ENCODE measurements around the gene DYDC2.
A peak's percentile ranks its signal among the peaks of the same experiment; 100 is the strongest.
"Not testable (repeated sequence)": the region's sequence is repeated elsewhere in the genome, so short reads cannot be mapped to it uniquely, and the experiment has no call there.

Gene DYDC2

DNA sequence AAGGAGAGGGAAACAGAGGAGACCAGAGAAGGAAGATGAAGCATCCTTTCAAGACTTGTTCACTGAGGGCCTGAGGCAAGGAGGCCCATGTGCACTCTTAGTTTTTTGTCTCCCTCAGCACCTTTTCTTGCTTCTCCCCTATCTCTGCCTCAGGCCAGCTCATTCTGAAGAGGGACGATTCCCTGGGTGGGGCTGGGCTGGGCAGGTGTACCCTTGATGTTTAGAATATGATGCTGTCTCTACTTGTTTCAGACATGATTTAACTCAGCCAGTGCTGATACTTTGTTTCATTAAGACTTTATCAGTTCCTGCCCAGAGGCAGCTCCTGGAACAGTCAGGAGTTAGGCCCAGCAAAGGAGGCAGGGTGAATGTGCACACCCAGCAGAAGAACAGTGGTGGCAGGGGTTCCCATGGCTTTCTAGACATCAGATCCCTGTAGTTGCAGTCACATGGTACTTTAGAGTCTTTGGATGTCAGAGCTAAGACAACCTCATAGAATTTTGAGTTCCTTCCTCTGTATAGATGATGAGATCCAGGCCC, 55.2 kb downstream of the DYDC2 start:
- Histone ChIP-seq H3K9ac (ENCODE audit: low read length) (no peak overlapping the region), H3K4me1 (ENCODE audit: control insufficient read depth, insufficient read depth, low read length) (peaks cover 42% of the 10 kb centered on the region), H3K27me3 (ENCODE audit: control insufficient read depth, insufficient read depth, low read length) (peaks cover 28% of the 10 kb centered on the region; the same call in 1 of the 2 replicates), H3K9me3 (ENCODE audit: control insufficient read depth, insufficient read depth, low read depth, low read length) (no peaks in the 10 kb centered on the region), H3K27ac (ENCODE audit: low read depth, low read length) (no peak overlapping the region), H3K4me3 (ENCODE audit: low read depth, low read length) (no peak overlapping the region), H3K36me3 (ENCODE audit: control insufficient read depth, insufficient read depth, low read length) (peaks cover 3% of the 10 kb centered on the region; the same call in 1 of the 2 replicates)

DNA sequence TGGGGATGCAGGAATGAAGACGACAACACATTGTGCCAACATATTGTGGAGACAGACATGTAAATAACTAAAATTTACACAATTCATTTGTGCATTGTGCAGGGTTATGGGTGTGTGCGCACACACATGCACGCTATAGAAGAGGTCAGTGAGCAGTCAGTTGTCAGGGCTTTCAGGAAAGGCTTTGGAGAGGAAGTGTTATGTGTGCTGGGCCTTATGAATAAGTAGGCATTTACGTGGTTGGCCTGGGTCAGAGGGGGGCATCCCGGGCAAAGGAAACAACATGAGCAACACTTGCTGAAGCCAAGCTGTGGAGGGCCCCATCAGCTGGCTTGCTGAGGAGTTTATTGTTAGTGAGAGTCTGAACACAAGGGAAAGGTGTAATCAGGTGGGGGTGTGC, 55.9 kb downstream of the DYDC2 start:
- no peak overlapping the region for H3K27ac ChIP-seq (ENCODE audit: low read depth, low read length)
- peaks cover 21% of the 10 kb centered on the region; the same call in 1 of the 2 replicates for H3K27me3 ChIP-seq (ENCODE audit: control insufficient read depth, insufficient read depth, low read length)
- H3K9ac ChIP-seq (ENCODE audit: low read length) = no peak overlapping the region
- H3K36me3 ChIP-seq (ENCODE audit: control insufficient read depth, insufficient read depth, low read length) = peaks cover 3% of the 10 kb centered on the region; the same call in 1 of the 2 replicates
- peaks cover 46% of the 10 kb centered on the region for H3K4me1 ChIP-seq (ENCODE audit: control insufficient read depth, insufficient read depth, low read length)
- H3K4me3 ChIP-seq (ENCODE audit: low read depth, low read length) = no peak overlapping the region
- H3K9me3 ChIP-seq (ENCODE audit: control insufficient read depth, insufficient read depth, low read depth, low read length) = no peaks in the 10 kb centered on the region

DNA sequence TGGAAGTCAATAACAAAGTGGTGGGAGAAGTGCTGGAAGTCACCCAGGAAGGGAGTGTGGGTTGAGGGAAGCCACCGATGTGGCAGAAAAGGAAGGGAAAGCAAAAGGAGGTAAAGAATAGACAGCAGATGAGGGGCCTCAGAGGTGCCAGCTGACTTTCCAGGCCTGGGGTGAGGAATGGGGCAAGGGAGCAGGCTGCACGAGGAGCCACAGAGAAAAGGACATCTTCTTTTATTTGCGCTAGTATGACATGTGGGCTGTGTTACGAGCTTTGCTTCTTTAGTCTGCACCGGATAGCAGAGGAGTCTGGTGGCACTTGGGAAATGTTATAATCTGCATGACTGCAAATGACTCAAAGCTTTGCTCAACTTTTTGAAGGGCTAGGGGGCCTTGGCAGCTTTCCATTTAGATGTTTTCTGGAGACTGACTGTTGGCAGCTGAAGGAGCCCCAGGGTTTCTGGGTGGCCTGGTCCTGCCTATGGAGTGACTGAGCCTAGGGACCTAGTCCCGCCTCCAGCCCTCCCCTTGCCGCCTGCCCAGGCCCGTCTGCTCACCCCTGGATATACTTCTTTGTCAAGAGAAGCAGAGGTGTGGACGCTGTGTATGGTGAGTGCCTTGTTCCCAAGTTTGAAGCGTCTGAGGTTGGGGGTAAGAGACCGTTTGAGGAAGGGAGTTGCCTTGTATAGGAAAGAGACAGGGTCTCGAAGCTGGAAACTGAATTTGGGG, 56.9 kb downstream of the DYDC2 start:
- H3K4me3 ChIP-seq (ENCODE audit: low read depth, low read length) = no peak overlapping the region
- no peak overlapping the region for H3K27ac ChIP-seq (ENCODE audit: low read depth, low read length)
- H3K27me3 ChIP-seq (ENCODE audit: control insufficient read depth, insufficient read depth, low read length) = peaks cover 15% of the 10 kb centered on the region; the same call in 1 of the 2 replicates
- no peaks in the 10 kb centered on the region for H3K9me3 ChIP-seq (ENCODE audit: control insufficient read depth, insufficient read depth, low read depth, low read length)
- peaks cover 53% of the 10 kb centered on the region for H3K4me1 ChIP-seq (ENCODE audit: control insufficient read depth, insufficient read depth, low read length)
- no peak overlapping the region for H3K9ac ChIP-seq (ENCODE audit: low read length)
- H3K36me3 ChIP-seq (ENCODE audit: control insufficient read depth, insufficient read depth, low read length) = peaks cover 3% of the 10 kb centered on the region; the same call in 1 of the 2 replicates

DNA sequence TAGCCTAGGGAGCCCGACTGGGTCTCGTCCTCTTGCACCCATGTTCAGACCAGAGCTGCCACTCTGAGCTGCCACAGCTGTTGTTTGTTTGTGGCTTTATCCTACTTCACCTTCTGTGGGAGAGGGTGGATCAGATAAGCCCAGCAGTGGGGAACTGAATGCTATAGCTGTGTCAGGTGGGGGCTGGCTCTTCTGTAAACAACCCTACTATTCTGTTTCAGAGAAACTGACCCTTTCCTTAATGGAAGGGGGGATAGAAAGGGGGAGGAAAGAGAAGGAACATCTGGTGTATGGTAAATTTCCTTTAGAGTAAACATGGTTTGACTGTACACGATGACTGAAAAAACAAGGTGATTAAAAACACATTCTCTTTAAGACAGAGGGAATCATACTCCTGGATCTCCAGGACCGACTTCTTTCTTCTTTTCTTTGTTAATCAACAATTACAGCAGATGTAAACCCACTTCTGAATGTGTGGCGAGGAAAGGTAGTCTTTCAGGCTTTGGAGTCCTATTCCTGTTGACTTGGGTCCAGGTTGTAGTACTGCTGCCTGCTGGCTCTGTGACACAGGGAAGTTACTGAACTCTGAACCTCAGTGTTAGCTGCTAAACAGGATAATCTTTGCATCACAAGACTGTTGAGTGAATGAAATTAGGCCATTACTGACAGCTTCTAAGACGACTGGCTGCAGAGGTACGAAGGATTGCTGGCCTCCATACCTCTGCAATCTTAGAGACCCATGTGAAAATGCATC, 57.7 kb downstream of the DYDC2 start:
- Histone ChIP-seq H3K9ac (ENCODE audit: low read length) (no peak overlapping the region), H3K4me1 (ENCODE audit: control insufficient read depth, insufficient read depth, low read length) (peaks cover 53% of the 10 kb centered on the region), H3K27me3 (ENCODE audit: control insufficient read depth, insufficient read depth, low read length) (peaks cover 10% of the 10 kb centered on the region; the same call in 1 of the 2 replicates), H3K9me3 (ENCODE audit: control insufficient read depth, insufficient read depth, low read depth, low read length) (no peaks in the 10 kb centered on the region), H3K27ac (ENCODE audit: low read depth, low read length) (no peak overlapping the region), H3K36me3 (ENCODE audit: control insufficient read depth, insufficient read depth, low read length) (peaks cover 3% of the 10 kb centered on the region; the same call in 1 of the 2 replicates), H3K4me3 (ENCODE audit: low read depth, low read length) (no peak overlapping the region)

DNA sequence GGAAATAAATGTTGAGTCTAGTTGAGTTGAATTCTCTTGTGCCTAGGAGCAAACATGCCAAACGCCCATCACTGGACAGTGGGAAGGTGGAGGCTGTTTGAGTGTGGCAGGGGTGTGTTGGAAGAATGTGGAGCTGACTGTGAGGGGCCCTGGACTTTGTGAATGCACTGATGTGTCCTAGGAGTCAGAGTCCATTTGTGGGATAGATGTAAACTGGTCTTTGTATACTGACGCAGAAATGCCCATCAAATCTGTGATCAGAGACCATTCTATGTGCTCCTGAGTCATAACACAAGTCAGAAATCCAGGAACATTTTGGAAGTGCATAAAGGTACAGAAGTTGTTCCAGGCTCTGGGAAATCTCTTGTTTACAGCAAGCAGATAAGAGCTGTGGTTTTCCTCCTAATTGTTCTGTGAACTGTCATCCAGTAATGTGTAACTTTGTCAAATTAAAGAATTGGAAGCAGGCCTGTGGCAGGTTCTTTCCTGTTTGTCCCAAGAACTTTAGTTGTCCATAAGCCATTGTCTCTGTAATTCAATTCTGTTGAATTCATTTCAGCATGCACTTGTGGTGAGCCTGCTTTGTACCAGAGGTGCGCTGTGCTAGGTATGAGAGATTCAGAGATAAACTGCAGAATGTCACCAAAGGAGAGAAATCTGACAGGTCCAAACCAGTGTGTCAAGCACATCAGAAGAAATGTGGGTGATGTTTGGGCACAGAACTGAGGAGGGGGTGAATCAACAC, 59.3 kb downstream of the DYDC2 start:
- peaks cover 8% of the 10 kb centered on the region for H3K36me3 ChIP-seq (ENCODE audit: control insufficient read depth, insufficient read depth, low read length)
- H3K4me3 ChIP-seq (ENCODE audit: low read depth, low read length) = no peak overlapping the region
- H3K4me1 ChIP-seq (ENCODE audit: control insufficient read depth, insufficient read depth, low read length) = peaks cover 51% of the 10 kb centered on the region
- H3K27ac ChIP-seq (ENCODE audit: low read depth, low read length) = no peak overlapping the region
- H3K9ac ChIP-seq (ENCODE audit: low read length) = no peak overlapping the region
- H3K9me3 ChIP-seq (ENCODE audit: control insufficient read depth, insufficient read depth, low read depth, low read length) = no peaks in the 10 kb centered on the region
- H3K27me3 ChIP-seq (ENCODE audit: control insufficient read depth, insufficient read depth, low read length) = peaks cover 10% of the 10 kb centered on the region; the same call in 1 of the 2 replicates

DNA sequence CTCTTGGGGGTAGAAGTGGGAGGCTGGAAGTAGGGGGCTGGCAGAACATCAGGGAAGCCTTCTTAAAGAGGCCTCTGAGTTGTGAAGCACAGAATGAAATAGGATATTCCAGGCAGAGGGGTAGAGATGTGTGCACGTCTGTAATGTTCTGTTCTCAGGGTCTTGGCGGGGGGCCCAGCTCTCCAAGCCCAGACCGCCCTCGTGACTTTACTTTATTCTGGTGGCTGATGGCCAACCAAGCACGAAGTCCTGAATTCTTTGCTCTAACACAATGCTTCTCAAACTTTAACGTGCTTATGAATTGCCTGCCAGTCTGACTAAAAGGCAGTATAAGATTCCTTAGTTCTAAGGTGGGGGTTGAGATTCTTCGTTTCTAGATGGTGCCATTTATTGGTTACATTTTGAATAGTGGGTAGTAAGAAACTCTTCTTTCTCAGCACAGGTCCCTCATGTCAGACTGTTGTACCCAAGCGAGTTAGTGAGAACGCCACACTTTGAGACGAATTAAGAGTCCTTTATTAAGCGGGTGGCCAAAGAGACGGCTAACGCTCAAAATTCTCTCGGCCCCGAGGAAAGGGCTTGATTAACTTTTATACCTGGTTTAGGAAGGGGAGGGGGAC, 60.0 kb downstream of the DYDC2 start:
- H3K36me3 ChIP-seq (ENCODE audit: control insufficient read depth, insufficient read depth, low read length) = peaks cover 13% of the 10 kb centered on the region
- peaks cover 10% of the 10 kb centered on the region; the same call in 1 of the 2 replicates for H3K27me3 ChIP-seq (ENCODE audit: control insufficient read depth, insufficient read depth, low read length)
- H3K27ac ChIP-seq (ENCODE audit: low read depth, low read length) = no peak overlapping the region
- no peaks in the 10 kb centered on the region for H3K9me3 ChIP-seq (ENCODE audit: control insufficient read depth, insufficient read depth, low read depth, low read length)
- 0 out of 2 replicates have a peak overlapping the region, but pooled peaks have one; percentile 23 for H3K4me3 ChIP-seq (ENCODE audit: low read depth, low read length)
- peaks cover 51% of the 10 kb centered on the region for H3K4me1 ChIP-seq (ENCODE audit: control insufficient read depth, insufficient read depth, low read length)
- no peak overlapping the region for H3K9ac ChIP-seq (ENCODE audit: low read length)

DNA sequence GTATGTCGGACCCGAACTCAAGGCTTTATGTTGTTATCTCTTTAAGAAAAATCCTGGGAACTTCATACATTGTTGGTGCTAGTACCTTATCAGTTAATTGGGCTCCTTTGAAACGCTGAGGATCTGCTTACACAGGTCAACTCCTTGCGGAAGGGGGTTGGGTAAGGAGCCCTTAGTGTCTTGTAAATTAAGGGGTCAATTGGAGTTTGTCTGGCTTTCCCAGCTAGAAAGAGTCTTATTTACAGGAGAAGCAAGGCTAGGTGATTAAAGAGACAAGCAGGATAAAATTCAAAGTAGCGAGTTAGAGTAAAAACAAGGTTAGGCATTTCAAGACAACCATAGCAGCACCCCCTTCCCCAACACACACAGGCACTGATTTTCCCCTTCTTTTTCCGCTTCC, 60.7 kb downstream of the DYDC2 start:
- peaks cover 16% of the 10 kb centered on the region for H3K36me3 ChIP-seq (ENCODE audit: control insufficient read depth, insufficient read depth, low read length)
- H3K27ac ChIP-seq (ENCODE audit: low read depth, low read length); H3K9ac ChIP-seq (ENCODE audit: low read length); H3K9me3 ChIP-seq (ENCODE audit: control insufficient read depth, insufficient read depth, low read depth, low read length); H3K27me3 ChIP-seq (ENCODE audit: control insufficient read depth, insufficient read depth, low read length): not testable (repeated sequence)
- H3K4me1 ChIP-seq (ENCODE audit: control insufficient read depth, insufficient read depth, low read length) = peaks cover 51% of the 10 kb centered on the region
- peak overlapping the region; percentile 23; the same call in 1 of the 2 replicates for H3K4me3 ChIP-seq (ENCODE audit: low read depth, low read length)
